GM20431 (cell line): ENCODE measurements around the gene LHFPL3.

Source experiments
- in situ Hi-C: fragments of 300-500 bp; cut with MseI, MboI; formaldehyde crosslinking; loops from one replicate; pipeline ENCODE4 v1.15.0; 2020; ENCODE audit warnings: low sequenced_read_pairs; ENCODE audit not compliant: unreplicated experiment

Gene LHFPL3

GRCh38 chr7:104823177-104823576, 494.8 kb downstream of the LHFPL3 start:
- in situ Hi-C loops = no loop called here

- in situ Hi-C loops = no loop called here
Measured at GRCh38 chr7:104825099-104825498, 496.7 kb downstream of the LHFPL3 start.

- in situ Hi-C loops = no loop called here
Measured at GRCh38 chr7:104826135-104826534, 497.7 kb downstream of the LHFPL3 start.

GRCh38 chr7:104836976-104837375, 508.6 kb downstream of the LHFPL3 start:
- in situ Hi-C loops = no loop called here

GRCh38 chr7:104838537-104839299, 510.3 kb downstream of the LHFPL3 start:
- in situ Hi-C loops = no loop called here

GRCh38 chr7:104839842-104840241, 511.4 kb downstream of the LHFPL3 start:
- in situ Hi-C loops = no loop called here

GRCh38 chr7:104841798-104842197, 513.4 kb downstream of the LHFPL3 start:
- in situ Hi-C loops = no loop called here

- in situ Hi-C loops = no loop called here
Measured at GRCh38 chr7:104843198-104843597, 514.8 kb downstream of the LHFPL3 start.

- in situ Hi-C loops = no loop called here
Measured at GRCh38 chr7:104845557-104845956, 517.2 kb downstream of the LHFPL3 start.

GRCh38 chr7:104846731-104847130, 518.3 kb downstream of the LHFPL3 start:
- in situ Hi-C loops = no loop called here

GRCh38 chr7:104848138-104848990, 520.0 kb downstream of the LHFPL3 start:
- in situ Hi-C loops = no loop called here

- in situ Hi-C loops = no loop called here
Measured at GRCh38 chr7:104850374-104850773, 522.0 kb downstream of the LHFPL3 start.

- in situ Hi-C loops = no loop called here
Measured at GRCh38 chr7:104851268-104851667, 522.9 kb downstream of the LHFPL3 start.

- in situ Hi-C loops = no loop called here
Measured at GRCh38 chr7:104852386-104852785, 524.0 kb downstream of the LHFPL3 start.

GRCh38 chr7:104855861-104856260, 527.5 kb downstream of the LHFPL3 start:
- in situ Hi-C loops = no loop called here

- in situ Hi-C loops = no loop called here
Measured at GRCh38 chr7:104857458-104858425, 529.3 kb downstream of the LHFPL3 start.

GRCh38 chr7:104859754-104860426, 531.5 kb downstream of the LHFPL3 start:
- in situ Hi-C loops = no loop called here

GRCh38 chr7:104861729-104862390, 533.5 kb downstream of the LHFPL3 start:
- in situ Hi-C loops = no loop called here

- in situ Hi-C loops = no loop called here
Measured at GRCh38 chr7:104862719-104863118, 534.3 kb downstream of the LHFPL3 start.
